SH-SY5Y (cell line): ENCODE results near the gene GRM5.

Source experiments
- GATA2 ChIP-seq: IDR thresholded peaks from 2 replicates; pipeline ENCODE4 v1.6.1; 2011; ENCODE audit warnings: mild to moderate bottlenecking, low read depth, low read length
- GATA3 ChIP-seq: IDR thresholded peaks from 2 replicates; pipeline ENCODE4 v1.6.1; 2011; ENCODE audit warnings: low read depth, mild to moderate bottlenecking, low read length, moderate library complexity

DNA sequence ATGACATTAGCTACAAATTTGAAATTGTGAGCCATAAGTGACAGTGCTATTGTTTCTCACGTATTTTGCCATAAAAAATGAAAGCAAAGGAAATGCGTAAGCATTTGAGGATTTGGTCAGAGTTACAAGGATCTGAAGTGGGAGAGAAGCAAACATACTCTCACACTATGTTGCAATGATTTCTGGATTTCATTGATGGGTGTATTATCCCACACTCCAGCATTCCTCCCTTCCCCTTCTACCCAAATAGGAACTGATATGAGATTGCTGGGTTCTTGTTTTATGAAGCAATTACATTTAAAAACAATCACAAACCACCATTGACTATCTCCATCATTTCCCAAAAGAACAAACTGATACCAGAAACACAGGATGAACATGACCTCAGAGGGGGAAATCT is 414.2 kb downstream of the GRM5 start:
- TF ChIP-seq GATA2 (no peak), GATA3 (no peak)
